Right ventricle myocardium inferior (tissue), 1 donor: ENCODE measurements around the gene UBAC2. TPM values are rescaled to one million over a fixed set of nuclear protein-coding genes. Genes with fewer than 3 reads are reported as not detected.

ENCODE experiments used
- ATAC-seq: fragments of 200-7000 bp; cut with Tn5 transposase; one replicate; pipeline ENCODE4 v1.9.1; 2020; ENCODE audit warnings: mild to moderate bottlenecking, moderate library complexity
- DNase-seq: peaks from one replicate; pipeline ENCODE4 v3.0.0; 2021; ENCODE audit errors: missing footprints
- intact Hi-C: fragments of 100-400 bp; cut with DNase I; formaldehyde crosslinking; loops from one replicate; pipeline ENCODE4 v1.11.0; 2022
- microRNA-seq: library from miRNA; unstranded; fragments of <30 nt; microRNA quantifications from one replicate; pipeline ENCODE4 v1.2.0, GENCODE V29; 2020
- total RNA-seq: library from RNA; stranded (reverse); fragmentation: NEBNext Ultra II Directional; extraction: Animal tissue kit (Norgen Biotek cat#: 25700); gene quantifications from one replicate; pipeline ENCODE4 v1.2.1, GENCODE V29; 2021
- donor health status: DM: no; HTN: yes; CAD: no; lungs with severe emphysema.

UBAC2 gene
- total RNA-seq, 1 donor from 2014 or later = 39.1 TPM

- ATAC-seq = no peak
- DNase-seq = no peak
- intact Hi-C loops = no loop called here
Observed at GRCh38 chr13:99425485-99426341, 225.1 kb downstream of the UBAC2 start.

- ATAC-seq = no peak
- intact Hi-C loops = no loop called here
- no peak for DNase-seq
Observed at GRCh38 chr13:99426426-99426825, 225.8 kb downstream of the UBAC2 start.

GRCh38 chr13:99429670-99430069 is 229.0 kb downstream of the UBAC2 start:
- ATAC-seq (no peak), DNase-seq (no peak)
- intact Hi-C loops = no loop called here

GRCh38 chr13:99431927-99432608 is 231.4 kb downstream of the UBAC2 start:
- ATAC-seq = peak; percentile 8
- intact Hi-C loops = no loop called here
- DNase-seq = no peak

- peak; percentile 64 for ATAC-seq
- intact Hi-C loops = no loop called here
- DNase-seq = peak; percentile 89
Observed at GRCh38 chr13:99432609-99433542, 232.2 kb downstream of the UBAC2 start.

- DNase-seq (no peak), ATAC-seq (no peak)
- intact Hi-C loops = no loop called here
Observed at GRCh38 chr13:99433543-99434075, 233.0 kb downstream of the UBAC2 start.

GRCh38 chr13:99434258-99434788 is 233.7 kb downstream of the UBAC2 start:
- intact Hi-C loops = no loop called here
- DNase-seq (no peak), ATAC-seq (no peak)

GRCh38 chr13:99435116-99435515 is 234.5 kb downstream of the UBAC2 start:
- no peak for ATAC-seq
- intact Hi-C loops = no loop called here
- no peak for DNase-seq

- no peak for ATAC-seq
- intact Hi-C loops = loop anchor here (2.0 kb wide), 1 partner anchor 167 kb away; no protein-coding TSS in a partner anchor
Observed at GRCh38 chr13:99435998-99436397, 235.3 kb downstream of the UBAC2 start.

More at GRCh38 chr13:99435998-99436397, 235.3 kb downstream of the UBAC2 start:
- no peak for DNase-seq

Small RNAs within 50 kb of the gene (microRNA-seq; reads per million reads assigned to microRNA genes)
- not detected for gene MIR623

Other genes starting within 250 kb of the UBAC2 start
- 34.9 TPM for gene DOCK9, start 222.8 kb upstream of the UBAC2 start, total RNA-seq
- not detected for gene GPR18, start 57.5 kb downstream of the UBAC2 start, total RNA-seq
- 2.7 TPM for gene GPR183, start 106.5 kb downstream of the UBAC2 start, total RNA-seq